ENCODE measurements around the gene PLXNB1.

The PLXNB1 gene

DNA sequence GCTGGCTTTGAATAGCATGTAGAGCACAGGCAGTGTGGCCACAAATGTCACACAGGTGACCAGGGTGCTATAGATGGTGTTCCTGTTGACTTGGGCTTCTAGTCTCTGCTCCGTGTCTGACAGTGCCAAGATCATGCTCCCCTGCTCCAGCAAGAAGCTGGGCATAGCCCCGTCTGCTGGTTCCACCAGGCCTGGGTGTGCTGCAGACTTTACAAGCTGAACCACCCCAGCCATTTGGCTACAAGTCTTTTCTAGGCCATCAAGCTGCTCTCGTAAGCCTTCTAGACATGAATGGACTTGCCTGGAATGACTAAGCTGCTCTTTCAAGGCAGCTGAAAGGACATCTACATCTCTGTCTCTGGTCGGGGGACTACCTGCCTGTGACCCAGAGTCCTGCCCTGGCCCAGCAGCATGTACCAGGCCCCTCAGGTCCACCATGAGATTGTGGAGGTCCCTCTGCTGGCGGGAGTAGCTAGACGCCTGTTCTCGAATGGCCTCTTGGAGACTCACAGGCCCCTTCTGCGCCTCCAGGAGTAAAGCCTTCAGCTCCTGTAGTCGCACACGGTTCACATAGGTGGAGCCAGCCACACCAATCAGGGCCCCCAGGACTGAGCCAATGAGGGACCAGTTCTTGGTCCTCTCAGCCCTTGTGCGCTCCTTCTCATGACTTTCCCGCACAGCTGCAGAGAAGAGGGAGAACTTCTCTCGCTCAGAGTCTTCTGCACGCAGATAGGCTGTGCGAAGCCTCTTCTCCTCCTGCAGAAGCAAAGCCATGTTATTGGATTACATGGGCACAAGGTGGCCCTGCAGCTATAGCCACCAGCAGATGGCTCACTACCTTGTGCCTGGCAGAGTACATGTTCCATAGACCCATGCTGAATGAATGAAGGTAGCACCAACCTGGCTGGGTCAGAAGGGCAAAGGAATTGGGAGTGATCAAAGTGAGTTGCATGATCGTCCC, 2.8 kb upstream of the PLXNB1 start (continued):
- TF ChIP-seq, protein P1, sequence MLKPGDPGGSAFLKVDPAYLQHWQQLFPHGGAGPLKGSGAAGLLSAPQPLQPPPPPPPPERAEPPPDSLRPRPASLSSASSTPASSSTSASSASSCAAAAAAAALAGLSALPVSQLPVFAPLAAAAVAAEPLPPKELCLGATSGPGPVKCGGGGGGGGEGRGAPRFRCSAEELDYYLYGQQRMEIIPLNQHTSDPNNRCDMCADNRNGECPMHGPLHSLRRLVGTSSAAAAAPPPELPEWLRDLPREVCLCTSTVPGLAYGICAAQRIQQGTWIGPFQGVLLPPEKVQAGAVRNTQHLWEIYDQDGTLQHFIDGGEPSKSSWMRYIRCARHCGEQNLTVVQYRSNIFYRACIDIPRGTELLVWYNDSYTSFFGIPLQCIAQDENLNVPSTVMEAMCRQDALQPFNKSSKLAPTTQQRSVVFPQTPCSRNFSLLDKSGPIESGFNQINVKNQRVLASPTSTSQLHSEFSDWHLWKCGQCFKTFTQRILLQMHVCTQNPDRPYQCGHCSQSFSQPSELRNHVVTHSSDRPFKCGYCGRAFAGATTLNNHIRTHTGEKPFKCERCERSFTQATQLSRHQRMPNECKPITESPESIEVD (tag by site-specific recombination; IDR thresholded peaks at IDR 0.05), result no peak
- TF ChIP-seq, protein P2, sequence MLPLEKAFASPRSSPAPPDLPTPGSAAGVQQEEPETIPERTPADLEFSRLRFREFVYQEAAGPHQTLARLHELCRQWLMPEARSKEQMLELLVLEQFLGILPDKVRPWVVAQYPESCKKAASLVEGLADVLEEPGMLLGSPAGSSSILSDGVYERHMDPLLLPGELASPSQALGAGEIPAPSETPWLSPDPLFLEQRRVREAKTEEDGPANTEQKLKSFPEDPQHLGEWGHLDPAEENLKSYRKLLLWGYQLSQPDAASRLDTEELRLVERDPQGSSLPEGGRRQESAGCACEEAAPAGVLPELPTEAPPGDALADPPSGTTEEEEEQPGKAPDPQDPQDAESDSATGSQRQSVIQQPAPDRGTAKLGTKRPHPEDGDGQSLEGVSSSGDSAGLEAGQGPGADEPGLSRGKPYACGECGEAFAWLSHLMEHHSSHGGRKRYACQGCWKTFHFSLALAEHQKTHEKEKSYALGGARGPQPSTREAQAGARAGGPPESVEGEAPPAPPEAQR (tag by site-specific recombination; IDR thresholded peaks at IDR 0.05), result no peak
- TF ChIP-seq ZNF155 (tag by site-specific recombination; IDR thresholded peaks at IDR 0.05) (no peak), ZNF335 (tag by site-specific recombination; conservative IDR thresholded peaks at IDR 0.05) (no peak), ZNF311 (tag by site-specific recombination; IDR thresholded peaks at IDR 0.05; ENCODE audit: borderline replicate concordance) (no peak), ZNF221 (tag by site-specific recombination; IDR thresholded peaks at IDR 0.05; ENCODE audit: borderline replicate concordance) (no peak), ZNF660 (tag by site-specific recombination; IDR thresholded peaks at IDR 0.05) (0 out of 2 replicates have a peak, but pooled peaks have one; percentile 14)
- TF ChIP-seq, protein P3, sequence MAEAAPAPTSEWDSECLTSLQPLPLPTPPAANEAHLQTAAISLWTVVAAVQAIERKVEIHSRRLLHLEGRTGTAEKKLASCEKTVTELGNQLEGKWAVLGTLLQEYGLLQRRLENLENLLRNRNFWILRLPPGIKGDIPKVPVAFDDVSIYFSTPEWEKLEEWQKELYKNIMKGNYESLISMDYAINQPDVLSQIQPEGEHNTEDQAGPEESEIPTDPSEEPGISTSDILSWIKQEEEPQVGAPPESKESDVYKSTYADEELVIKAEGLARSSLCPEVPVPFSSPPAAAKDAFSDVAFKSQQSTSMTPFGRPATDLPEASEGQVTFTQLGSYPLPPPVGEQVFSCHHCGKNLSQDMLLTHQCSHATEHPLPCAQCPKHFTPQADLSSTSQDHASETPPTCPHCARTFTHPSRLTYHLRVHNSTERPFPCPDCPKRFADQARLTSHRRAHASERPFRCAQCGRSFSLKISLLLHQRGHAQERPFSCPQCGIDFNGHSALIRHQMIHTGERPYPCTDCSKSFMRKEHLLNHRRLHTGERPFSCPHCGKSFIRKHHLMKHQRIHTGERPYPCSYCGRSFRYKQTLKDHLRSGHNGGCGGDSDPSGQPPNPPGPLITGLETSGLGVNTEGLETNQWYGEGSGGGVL (tag by site-specific recombination; IDR thresholded peaks at IDR 0.05), result 0 out of 2 replicates have a peak, but pooled peaks have one; percentile 2
- TF ChIP-seq, protein P4, sequence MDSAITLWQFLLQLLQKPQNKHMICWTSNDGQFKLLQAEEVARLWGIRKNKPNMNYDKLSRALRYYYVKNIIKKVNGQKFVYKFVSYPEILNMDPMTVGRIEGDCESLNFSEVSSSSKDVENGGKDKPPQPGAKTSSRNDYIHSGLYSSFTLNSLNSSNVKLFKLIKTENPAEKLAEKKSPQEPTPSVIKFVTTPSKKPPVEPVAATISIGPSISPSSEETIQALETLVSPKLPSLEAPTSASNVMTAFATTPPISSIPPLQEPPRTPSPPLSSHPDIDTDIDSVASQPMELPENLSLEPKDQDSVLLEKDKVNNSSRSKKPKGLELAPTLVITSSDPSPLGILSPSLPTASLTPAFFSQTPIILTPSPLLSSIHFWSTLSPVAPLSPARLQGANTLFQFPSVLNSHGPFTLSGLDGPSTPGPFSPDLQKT (IDR thresholded peaks at IDR 0.05; ENCODE audit: borderline replicate concordance, low read depth, low read length), result no peak
- TF ChIP-seq, protein P5, sequence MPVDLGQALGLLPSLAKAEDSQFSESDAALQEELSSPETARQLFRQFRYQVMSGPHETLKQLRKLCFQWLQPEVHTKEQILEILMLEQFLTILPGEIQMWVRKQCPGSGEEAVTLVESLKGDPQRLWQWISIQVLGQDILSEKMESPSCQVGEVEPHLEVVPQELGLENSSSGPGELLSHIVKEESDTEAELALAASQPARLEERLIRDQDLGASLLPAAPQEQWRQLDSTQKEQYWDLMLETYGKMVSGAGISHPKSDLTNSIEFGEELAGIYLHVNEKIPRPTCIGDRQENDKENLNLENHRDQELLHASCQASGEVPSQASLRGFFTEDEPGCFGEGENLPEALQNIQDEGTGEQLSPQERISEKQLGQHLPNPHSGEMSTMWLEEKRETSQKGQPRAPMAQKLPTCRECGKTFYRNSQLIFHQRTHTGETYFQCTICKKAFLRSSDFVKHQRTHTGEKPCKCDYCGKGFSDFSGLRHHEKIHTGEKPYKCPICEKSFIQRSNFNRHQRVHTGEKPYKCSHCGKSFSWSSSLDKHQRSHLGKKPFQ (tag by site-specific recombination; IDR thresholded peaks at IDR 0.05), result no peak
- TF ChIP-seq, protein P6, sequence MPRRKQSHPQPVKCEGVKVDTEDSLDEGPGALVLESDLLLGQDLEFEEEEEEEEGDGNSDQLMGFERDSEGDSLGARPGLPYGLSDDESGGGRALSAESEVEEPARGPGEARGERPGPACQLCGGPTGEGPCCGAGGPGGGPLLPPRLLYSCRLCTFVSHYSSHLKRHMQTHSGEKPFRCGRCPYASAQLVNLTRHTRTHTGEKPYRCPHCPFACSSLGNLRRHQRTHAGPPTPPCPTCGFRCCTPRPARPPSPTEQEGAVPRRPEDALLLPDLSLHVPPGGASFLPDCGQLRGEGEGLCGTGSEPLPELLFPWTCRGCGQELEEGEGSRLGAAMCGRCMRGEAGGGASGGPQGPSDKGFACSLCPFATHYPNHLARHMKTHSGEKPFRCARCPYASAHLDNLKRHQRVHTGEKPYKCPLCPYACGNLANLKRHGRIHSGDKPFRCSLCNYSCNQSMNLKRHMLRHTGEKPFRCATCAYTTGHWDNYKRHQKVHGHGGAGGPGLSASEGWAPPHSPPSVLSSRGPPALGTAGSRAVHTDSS (tag by site-specific recombination; IDR thresholded peaks at IDR 0.05), result no peak

DNA sequence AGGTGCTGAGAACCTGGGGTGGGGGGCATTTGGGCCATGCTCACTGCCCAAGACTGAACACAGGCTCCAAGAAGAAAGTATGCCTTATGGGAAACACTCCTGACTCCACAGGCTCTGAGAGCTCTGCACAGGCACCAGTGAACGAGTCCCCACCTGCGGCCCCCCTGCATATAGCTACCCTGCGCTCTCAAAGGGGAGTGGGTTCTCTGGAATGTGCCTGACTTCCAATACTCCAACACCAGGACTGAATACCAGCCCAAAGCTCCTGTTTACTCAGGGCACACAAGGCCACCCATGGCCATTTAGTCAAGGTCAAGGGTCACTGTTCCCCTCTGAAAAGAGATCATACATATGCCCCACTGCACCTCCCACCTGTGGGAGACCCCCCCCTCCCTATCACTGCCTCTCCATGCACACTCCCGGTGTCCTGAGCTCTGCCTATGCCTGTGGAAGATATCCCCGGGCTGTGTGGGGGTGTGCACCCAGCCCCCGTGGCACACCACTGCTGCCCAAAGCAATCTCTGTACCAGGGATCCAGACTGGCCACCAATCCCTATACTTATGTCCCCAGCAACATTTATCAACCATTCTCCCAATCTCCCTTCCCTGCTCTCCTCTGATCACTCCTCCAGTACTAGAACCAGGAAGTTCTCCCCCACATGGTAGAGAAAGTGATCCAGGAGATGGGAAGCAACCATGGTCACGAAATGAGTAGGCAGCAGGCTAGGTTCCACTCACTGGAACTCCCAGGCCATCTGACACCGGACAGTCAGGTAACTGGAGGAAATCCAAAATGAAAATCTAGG, 1.5 kb upstream of the PLXNB1 start:
- Histone ChIP-seq H3K4me3 (ENCODE audit: low read depth, low read length) (no peak overlapping the region), H3K27ac (ENCODE audit: extremely low read depth, low read depth, low read length) (no peak overlapping the region), H3K36me3 (ENCODE audit: control insufficient read depth in 2 of 2, insufficient read depth in 1 of 2, low read length in 2 of 2) (peaks cover 0 to 38% of the 10 kb centered on the region in 2 experiments; a peak in 1 of 3 replicates), H3K4me1 (ENCODE audit: control insufficient read depth, insufficient read depth, low read length) (peaks cover 3% of the 10 kb centered on the region; the same call in 1 of the 2 replicates), H3K9me3 (ENCODE audit: control insufficient read depth, insufficient read depth, low read depth, low read length) (no peaks in the 10 kb centered on the region)
- ChIA-PET CTCF (interaction anchor here (1.5 to 5.9 kb wide), 3 partner anchors 23 to 31 kb away, joined by 4 to 238 read pairs (median 9); no protein-coding TSS in a partner anchor), POLR2A (interaction anchor here (1.9 kb wide), 1 partner anchor 31 kb away, joined by 10 read pairs; no protein-coding TSS in a partner anchor)
- TF ChIP-seq ZNF658 (tag by site-specific recombination; IDR thresholded peaks at IDR 0.05), result no peak
- TF ChIP-seq OSR2 (tag by site-specific recombination; IDR thresholded peaks at IDR 0.05), result no peak
- TF ChIP-seq, protein P7, sequence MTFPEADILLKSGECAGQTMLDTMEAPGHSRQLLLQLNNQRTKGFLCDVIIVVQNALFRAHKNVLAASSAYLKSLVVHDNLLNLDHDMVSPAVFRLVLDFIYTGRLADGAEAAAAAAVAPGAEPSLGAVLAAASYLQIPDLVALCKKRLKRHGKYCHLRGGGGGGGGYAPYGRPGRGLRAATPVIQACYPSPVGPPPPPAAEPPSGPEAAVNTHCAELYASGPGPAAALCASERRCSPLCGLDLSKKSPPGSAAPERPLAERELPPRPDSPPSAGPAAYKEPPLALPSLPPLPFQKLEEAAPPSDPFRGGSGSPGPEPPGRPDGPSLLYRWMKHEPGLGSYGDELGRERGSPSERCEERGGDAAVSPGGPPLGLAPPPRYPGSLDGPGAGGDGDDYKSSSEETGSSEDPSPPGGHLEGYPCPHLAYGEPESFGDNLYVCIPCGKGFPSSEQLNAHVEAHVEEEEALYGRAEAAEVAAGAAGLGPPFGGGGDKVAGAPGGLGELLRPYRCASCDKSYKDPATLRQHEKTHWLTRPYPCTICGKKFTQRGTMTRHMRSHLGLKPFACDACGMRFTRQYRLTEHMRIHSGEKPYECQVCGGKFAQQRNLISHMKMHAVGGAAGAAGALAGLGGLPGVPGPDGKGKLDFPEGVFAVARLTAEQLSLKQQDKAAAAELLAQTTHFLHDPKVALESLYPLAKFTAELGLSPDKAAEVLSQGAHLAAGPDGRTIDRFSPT (tag by site-specific recombination; IDR thresholded peaks at IDR 0.05), result no peak
- no peak for TF ChIP-seq ZNF211 (tag by site-specific recombination; IDR thresholded peaks at IDR 0.05; ENCODE audit: low read depth)
- TF ChIP-seq SP7 (tag by site-specific recombination; IDR thresholded peaks at IDR 0.05), result no peak

Measured in HEK293 (cell line).